Left forelimb (tissue), 1 donor: ENCODE data around the gene ACOT7.
A peak's percentile ranks its signal among the peaks of the same experiment; 100 is the strongest.
"Not testable (repeated sequence)": the region's sequence is repeated elsewhere in the genome, so short reads cannot be mapped to it uniquely, and the experiment has no call there.

ENCODE experiments used
- DNase-seq: peaks from one replicate; pipeline ENCODE4 v3.0.0-alpha.2; 2018; ENCODE audit warnings: low spot score

The ACOT7 gene

DNA sequence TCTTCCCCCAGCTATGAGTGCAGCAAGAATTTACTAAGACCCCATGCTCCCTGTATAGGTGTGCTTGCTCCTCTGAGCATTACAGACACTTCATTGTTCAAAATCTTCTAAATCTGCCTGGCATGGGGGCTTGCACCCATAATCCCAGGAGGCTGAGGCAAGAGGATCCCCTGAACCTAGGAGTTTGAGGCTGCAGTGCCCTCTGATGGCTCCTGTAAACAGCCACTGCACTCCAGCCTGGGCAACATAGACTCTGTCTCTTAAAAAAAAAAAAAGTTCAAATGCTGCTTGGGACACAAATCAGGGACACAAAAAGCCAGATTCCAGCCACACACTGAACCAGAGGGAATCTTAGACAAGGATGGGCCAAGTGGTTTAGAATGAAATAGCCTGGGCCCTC lies 3.4 kb upstream of the ACOT7 start:
- no peak for DNase-seq

DNA sequence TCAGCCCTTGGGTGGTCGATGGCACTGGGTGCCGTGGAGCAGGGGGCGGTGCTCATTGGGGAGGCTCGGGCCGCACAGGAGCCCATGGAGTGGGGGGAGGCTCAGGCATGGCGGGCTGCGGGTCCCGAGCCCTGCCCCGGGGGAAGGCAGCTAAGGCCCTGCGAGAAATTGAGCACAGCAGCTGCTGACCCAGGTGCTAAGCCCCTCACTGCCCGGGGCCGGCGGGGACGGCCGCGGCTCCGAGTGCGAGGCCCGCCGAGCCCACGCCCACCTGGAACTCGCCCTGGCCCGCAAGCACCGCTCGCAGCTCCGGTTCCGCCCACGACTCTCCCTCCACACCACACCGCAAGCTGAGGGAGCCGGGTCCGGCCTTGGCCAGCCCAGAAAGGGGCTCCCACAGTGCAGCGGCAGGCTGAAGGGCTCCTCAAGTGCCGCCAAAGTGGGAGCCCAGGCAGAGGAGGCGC lies 2.2 kb upstream of the ACOT7 start:
- DNase-seq, result not testable (repeated sequence)

DNA sequence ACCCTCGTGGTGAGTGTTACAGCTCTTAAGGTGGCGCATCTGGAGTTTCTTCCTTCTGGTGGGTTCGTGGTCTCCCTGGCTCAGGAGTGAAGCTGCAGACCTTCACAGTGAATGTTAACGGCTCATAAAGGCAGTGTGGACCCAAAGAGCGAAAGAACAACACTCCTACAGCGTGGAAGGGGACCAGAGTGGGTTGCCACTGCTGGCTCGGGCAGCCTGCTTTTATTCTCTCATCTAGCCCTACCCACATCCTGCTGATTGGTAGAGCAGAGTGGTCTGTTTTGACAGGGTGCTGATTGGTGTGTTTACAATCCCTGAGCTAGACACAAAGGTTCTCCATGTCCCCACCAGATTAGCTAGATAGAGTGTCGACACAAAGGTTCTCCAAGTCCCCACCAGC lies 1.6 kb upstream of the ACOT7 start:
- not testable (repeated sequence) for DNase-seq

DNA sequence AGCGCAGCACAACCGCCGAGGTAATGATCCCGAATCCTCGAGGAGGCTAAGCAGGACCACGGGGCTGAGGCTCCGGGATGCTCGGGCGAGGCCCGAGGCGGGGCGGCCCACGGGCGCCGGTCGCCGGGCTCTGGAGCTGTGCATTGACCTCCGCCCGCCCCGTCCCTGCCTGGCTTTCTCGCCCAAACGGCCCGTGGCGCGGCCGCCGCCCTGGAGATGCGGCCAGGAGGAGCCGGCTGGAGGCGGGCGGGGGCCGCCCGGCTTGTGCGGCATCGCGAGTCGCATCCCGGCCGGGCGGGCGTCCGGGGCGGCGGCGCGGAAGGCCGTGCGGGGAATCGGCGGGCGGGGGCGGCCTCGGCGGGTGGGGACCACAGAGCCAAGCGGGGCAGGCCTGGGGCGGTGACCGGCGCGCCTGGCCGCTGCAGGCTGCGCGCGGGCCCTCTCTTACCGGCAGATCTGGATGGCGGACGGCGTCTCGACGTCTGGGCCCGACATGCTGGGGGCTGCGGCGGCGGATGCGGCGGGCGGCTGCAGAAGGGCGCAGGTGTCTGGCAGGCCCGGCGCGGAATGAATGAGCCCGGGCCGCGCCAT lies 663 bp downstream of the ACOT7 start:
- no peak for DNase-seq

DNA sequence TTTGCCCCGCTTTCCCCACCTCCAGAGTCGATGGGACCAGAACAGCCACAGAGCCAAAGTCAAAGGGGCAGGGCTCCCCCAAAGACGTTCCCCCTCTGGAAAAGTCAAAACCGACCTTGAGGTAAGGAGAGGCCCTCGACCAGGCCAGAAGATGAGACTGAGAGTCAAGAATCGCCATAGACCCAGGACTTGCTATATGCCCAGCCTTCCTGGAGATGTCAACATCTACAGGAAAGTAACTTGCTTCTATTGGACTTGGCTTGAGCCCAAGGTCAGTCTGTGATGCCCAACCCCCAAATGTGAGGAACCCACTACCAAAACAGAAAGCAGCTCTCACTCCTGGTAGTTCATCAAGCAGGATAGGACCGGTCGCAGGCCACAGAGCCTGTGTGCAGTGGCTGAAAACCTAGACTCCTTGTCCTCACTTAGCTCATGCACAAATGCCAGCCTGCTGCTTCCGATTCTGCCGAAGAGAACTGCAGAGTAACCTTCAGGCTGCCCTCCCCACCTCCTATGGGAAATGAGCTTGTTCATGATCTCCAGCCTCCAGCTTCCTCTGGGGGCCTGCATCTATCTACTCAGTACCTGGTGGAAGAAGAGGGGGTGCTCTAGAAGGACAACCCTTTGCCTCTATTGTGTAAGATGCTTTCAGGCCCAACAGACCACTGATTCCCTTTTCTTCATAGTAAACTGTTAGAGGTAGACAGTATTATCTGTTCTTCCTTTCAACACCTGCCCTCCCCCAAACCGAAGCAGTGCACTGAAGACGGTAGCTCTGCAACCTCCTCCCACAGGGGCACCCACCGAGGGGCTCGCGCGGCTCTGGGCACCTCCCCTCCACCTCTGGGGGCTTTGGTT lies 1.4 kb downstream of the ACOT7 start:
- no peak for DNase-seq

DNA sequence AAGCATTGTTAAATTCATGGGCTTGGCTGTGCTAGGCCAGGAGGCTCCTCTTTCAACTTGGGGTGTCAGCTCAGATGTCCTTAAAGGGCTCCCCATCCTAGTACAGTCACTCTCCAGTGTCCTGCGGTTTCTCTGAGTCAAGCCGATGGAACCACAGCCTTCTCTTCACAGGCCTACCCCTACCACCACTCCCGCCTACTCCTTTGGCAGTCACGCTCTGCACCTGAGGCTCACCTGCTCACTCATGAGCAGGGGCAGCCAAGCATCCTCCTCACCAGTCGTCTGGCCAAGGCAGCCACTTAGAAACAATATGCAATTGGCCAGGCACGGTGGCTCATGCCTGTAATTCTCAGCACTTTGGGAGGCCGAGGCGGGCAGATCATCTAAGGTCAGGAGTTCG lies 3.6 kb downstream of the ACOT7 start:
- DNase-seq, result no peak

DNA sequence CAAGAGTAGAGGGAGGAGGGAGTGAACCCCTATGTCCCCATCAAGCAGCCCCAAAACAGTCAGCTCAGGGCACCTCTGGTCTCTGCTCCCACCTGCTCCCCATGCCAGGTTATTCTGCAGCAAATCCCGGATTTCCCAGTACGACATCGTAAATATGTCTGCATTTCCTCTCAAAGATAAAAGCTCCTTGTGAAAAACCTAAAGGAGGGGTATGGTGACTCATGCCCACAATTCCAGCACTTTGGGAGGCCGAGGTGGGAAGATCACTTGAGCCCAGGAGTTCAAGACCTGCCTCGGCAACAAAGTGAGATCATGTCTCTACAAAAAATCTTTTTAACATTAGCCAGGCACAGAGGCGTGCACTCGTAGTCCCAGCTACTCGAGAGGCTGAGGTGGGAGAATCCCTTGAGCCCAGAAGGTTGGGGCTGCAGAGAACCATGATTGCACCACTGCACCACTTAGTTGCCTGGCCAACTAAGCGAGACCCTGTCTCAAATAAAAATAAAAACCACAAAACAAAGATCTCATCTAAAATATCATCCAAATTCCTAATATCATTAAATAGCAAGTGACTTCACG lies 7.1 kb downstream of the ACOT7 start:
- no peak for DNase-seq

DNA sequence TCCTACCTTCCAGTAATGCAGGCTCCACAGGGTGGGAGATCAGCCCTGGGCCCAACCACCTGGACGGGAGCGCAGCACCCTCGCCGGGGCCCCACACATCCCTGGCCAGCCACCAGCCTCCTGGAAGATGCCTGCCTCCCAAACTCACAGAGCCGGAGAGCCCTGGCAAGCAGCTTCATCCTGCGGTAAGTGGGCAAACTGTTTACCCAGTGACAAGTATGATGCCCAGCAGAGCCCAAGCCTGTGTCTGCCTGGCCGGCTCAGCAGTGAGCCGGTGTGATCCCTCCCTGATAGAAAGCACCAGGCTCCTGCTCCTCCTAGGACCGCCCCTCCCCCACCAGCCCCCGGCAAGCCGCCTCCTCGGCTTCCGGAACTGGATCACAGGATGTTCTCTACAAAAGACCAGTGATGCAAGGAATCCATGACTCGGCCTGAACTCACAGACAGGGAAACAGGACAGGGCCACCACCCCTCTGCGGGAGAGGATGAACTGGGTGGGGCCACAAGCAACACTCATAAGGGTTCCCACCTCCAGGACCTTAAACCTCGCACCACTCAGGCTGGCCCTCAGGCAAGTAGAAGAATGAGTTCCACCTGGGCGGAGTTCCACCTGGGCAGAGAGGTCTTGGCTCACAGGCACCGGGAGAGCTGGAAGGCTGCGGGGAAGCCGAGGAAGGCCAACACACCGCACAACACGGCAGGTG lies 7.9 kb downstream of the ACOT7 start:
- DNase-seq, result no peak

DNA sequence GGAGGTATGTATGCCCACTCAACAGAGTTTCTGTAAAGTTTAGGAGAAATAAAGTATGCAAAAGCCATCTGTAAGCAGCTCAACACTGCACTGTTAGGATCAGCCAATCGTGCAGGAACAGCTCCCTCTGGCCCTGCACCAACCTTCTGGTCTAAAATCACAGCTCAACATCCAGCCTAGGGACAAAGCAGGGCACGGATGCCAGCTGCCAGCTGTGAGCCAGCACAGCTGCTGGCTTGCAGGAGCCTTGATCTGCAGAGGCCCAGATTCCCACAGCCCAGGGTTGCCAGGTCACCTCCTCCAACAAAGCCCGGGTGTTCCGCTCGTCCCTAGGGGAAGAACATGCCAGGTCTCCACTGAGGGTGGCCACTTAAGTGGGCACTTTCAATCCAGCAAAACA lies 8.6 kb downstream of the ACOT7 start:
- DNase-seq, result peak; percentile 77

DNA sequence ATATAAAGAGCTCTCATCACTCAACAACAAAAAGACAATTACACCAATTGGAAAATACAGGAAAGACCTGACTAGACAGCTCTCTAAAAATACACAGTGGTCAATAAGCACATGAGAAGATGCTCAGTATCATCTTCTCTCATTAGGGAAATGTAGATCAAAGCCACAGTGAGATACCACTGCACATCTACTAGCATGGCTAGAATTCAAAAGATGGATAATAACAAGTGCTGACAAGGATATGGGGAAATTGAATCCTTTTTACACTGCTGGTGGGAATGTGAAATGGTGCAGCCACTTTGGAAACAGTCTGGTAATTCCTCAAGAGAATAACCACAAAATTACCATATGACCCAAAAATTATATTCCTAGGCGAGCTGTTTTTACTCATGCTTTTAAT lies 9.4 kb downstream of the ACOT7 start:
- no peak for DNase-seq

DNA sequence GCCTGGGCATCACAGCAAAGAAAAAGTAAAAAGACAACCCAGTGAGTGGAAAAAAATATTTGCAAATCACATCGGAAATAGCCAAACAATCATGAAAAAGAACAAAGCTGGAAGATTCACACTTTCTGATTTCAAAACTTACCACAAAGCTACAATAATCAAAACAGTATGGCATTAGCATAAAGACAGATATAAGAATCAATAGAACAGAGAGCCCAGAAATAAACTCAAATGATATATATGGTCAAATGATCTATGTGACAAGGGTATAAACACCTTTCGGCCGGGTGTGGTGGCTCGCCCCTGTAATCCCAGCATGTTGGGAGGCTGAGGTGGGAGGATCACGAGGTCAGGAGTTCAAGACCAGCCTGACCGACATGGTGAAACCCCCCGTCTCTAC lies 13.5 kb downstream of the ACOT7 start:
- no peak for DNase-seq

DNA sequence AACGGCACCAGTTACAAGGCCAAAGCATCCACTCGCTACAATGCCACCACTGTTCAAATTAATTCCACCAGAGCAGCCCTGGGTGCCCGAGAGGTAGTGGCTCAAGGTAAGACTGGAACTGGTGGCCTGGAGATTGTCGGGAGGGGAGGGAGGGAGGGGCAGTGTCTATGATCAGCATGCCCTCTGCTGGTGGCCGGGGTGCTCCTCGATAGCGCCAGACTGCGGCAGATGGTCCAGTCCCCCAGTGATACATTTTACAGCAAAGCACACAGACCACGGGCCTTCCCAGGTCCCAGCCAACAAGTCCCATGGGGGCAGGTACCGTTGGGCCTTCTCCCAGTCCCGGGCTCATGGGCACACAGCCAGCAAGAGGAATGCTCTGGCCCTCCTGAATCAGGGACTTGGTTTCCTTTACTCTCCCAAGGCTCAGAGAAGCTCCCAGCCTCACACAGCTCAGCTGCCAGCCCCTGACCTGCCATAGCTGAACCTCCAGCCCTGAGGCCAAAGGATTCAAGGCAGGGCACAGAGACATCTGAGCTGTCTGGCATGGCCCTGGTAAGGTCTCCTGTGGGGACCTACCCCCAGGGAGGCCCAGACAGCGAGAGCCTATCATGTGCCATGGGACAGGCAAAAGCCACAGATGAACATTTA lies 15.3 kb downstream of the ACOT7 start:
- no peak for DNase-seq

DNA sequence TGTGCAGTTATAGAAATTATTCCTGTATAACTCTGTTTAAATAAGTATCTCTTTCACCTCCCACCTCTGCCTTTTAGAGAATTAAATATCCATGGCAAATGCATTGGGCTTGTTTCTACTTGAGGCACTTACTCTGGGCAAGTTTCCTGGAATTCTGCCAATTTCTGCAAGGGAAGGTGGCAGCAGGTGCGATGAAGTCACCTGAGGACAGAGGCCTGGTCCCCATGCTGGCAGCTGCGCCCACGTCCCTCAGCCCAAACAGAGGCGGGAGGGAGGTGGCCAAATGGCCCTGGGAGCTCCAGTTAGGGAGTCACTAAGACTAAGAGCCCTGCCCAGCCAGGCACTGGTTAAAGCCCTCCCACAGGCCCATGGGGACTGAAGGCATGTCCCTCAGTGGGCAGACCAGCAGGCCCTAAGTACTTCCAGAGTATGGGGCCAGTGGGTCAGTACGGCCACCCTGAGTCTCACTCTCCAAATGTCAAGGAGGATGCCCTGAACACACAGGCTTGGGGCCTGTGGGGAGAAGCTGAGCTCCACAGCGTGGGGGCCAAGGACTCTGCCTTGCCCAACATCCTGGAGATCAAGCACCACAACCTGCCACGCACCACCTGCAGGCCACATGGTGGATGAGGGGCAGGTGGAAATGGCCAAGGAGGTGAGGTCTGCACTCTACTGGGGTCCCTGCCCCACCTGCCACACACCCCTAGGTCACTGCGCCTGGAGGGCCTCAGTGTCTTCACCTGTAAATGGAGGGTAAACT lies 19.4 kb downstream of the ACOT7 start:
- no peak for DNase-seq

DNA sequence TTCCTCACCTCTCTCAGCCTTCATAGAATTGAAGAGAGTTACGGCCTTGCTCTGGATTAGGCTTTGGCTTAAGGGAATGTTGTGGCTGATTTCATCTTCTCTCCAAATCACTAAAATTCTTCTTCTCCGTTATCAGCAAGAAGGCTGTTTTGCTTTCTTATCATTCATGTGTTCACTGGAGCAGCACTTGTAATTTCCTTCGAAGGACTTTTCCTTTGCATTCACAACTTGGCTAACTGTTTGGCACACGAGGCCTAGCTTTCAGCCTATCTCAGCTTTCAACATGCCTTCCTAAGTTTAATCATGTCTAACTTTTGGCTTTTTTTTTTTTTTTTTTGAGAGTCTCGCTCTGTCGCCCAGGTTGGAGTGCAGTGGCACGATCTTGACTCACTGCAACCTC lies 21.3 kb downstream of the ACOT7 start:
- DNase-seq, result not testable (repeated sequence)

DNA sequence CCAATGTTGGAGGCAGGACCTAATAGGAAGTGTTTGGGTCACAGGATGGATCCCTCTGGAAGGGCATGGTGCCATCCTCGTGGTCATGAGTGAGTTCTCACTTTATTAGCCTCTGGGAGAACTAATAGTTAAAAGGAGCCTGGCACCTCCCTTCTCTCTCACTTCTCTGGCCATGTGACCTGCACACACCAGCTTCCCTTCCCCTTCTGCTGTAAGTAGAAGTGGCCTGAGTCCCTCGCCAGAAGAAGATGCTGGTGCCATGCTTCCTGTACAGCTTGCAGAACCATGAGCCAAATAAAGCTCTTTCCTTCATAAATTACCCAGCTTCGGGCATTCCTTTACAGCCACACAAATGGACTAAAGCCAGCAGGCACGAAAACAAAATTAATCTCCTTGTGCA lies 23.6 kb downstream of the ACOT7 start:
- no peak for DNase-seq

DNA sequence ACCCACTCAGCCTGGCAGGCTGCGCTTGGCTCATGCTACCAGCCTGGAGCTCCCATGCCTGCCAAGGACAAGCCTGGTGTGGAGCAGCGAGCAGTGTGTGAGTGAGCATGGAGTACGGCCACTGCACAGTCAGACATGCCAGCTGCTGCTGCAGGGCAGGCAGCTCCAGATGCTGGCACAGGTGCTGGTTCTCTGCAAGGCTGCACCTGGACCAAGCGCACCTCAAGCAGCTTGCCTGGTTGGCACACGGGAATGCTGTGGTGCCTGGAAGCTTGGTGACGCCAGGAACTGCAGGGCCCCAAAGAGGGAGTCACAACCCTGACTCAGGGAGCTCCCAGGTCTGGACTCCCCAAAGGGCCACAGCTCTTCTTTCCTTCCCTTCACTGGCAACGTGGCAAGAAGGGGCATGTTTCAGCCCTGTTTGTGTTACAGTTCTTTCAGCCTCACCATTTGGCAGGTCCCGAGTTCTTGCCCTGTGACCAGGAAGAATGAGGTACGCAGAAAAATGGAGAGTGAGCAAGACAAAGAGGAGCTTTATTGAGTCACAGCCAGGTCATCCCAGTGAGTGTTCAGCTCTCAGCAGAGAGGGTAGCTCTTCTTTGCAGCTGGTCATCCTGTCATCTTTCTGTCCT lies 26.1 kb downstream of the ACOT7 start:
- DNase-seq, result no peak

DNA sequence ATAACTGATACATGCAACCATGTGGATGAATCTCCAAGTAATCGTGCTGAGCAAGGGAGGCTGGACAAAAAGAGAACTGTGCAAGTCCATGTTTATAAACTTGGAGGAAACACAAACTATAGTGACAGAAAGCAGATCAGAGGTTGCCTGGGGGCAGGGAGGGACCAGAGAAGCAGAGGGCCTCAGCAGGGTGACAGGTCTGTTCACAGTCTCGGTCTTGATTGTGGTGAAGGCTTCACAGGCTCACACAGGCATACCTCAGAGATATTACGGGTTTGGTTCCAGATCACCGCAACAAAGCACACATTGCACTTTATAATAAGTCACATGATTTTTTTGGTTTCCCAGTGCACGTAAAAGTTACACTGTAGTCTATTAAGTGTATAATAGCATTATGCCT lies 28.5 kb downstream of the ACOT7 start:
- no peak for DNase-seq

DNA sequence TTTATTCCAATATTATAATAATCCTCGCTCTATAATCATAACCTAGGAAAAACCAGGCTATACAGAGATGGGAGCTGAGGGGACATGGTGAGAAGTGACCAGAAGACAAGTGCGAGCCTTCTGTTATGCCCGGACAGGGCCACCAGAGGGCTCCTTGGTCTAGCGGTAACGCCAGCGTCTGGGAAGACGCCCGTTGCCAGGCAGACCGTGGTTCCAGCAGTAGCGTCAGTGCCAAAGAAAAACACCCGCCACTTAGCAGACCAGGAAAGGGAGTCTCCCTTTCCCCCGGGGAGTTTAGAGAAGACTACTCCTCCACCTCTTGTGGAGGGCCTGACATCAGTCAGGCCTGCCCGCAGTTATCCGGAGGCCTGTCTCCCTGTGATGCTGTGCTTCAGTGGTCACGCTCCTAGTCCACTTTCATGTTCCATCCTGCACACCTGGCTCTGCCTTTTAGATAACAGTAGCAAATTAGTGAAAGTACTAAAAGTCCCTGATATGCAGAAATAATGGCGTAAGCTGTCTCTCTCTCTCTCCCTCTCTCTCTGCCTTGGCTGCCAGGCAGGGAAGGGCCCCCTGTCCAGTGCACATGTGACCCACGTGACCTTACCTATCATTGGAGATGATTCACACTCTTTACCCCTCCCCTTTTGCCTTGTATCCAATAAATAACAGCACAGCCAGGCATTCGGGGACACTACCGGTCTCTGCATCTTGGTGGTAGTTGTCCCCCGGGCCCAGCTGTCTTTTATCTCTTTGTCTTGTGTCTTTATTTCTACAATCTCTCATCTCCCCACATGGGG lies 30.3 kb downstream of the ACOT7 start:
- not testable (repeated sequence) for DNase-seq

DNA sequence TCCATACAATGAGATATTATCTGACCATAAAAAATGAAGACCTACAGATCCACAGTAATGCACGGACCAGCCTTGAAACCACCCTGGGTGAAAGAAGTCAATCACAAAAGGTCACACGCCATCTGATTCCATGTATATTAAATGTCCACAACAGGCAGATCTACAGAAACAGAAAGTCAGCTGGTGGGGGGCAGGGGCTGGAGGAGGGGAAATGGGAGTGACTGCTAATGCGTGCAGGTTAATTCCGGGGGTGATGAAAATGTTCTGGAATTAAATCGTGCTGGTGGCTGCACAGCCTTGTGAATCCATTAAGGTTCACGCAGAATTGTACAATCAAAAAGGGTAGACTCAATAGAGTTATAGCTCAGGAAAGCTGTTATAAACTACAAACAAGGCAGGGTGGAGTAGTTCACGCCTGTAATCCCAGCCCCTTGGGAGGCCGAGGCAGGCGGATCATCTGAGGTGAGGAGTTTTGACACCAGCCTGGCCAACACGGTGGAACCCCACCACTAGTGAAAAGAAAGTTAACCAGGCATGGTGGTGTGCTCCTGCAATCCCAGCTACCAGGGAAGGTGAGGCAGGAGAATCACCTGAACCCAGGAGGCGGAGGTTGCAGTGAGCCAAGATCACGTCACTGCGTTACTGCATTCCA lies 32.3 kb downstream of the ACOT7 start:
- no peak for DNase-seq
